ENCODE data around the gene MSN. TPM values are rescaled to one million over a fixed set of nuclear protein-coding genes. Genes with fewer than 3 reads are reported as not detected.

MSN gene
- total and polyA plus RNA-seq, 2 of the 13 experiments (the other 11 are each of a cell fraction or from before 2014, with no cell fraction given): 0.15 TPM; not detected in 1

DNA sequence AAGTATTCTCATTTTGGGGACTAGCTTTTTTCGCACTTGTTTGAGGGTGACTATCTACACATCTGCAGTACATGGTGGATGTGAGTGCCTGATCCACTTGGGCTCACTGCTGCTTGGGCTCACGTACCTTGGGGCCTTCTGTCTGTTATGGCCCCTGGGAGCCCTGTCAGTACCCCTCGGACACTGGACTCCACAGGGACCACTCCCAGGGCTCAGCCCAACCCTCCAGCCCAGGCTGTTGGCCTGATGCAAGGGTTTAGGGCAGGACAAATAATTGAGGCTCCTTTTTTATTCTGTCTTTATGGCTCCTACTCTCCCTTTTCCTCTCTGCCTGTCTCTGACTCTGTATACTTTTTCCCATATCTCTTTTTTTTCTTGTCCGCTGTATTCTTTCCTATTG, 32.7 kb upstream of the MSN start (continued):
- TF ChIP-seq, protein P1, sequence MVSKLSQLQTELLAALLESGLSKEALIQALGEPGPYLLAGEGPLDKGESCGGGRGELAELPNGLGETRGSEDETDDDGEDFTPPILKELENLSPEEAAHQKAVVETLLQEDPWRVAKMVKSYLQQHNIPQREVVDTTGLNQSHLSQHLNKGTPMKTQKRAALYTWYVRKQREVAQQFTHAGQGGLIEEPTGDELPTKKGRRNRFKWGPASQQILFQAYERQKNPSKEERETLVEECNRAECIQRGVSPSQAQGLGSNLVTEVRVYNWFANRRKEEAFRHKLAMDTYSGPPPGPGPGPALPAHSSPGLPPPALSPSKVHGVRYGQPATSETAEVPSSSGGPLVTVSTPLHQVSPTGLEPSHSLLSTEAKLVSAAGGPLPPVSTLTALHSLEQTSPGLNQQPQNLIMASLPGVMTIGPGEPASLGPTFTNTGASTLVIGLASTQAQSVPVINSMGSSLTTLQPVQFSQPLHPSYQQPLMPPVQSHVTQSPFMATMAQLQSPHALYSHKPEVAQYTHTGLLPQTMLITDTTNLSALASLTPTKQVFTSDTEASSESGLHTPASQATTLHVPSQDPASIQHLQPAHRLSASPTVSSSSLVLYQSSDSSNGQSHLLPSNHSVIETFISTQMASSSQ (IDR thresholded peaks at IDR 0.05; ENCODE audit: low read depth): no peak
- TF ChIP-seq, protein P1 (CRISPR knock-in tag; IDR thresholded peaks at IDR 0.05; ENCODE audit: borderline replicate concordance): no peak
- TF ChIP-seq, protein P2, sequence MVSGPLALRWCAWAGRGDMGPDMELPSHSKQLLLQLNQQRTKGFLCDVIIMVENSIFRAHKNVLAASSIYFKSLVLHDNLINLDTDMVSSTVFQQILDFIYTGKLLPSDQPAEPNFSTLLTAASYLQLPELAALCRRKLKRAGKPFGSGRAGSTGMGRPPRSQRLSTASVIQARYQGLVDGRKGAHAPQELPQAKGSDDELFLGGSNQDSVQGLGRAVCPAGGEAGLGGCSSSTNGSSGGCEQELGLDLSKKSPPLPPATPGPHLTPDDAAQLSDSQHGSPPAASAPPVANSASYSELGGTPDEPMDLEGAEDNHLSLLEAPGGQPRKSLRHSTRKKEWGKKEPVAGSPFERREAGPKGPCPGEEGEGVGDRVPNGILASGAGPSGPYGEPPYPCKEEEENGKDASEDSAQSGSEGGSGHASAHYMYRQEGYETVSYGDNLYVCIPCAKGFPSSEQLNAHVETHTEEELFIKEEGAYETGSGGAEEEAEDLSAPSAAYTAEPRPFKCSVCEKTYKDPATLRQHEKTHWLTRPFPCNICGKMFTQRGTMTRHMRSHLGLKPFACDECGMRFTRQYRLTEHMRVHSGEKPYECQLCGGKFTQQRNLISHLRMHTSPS (CRISPR knock-in tag; IDR thresholded peaks at IDR 0.05; ENCODE audit: low read depth): no peak
- TF ChIP-seq XRCC5 (optimal IDR thresholded peaks at IDR 0.05; ENCODE audit: low read length): no peak
- no peak for TF ChIP-seq FOXA1 (IDR thresholded peaks at IDR 0.05)
- no peak for TF ChIP-seq FOXA1 (CRISPR knock-in tag; IDR thresholded peaks at IDR 0.05)
- TF ChIP-seq, protein P3, sequence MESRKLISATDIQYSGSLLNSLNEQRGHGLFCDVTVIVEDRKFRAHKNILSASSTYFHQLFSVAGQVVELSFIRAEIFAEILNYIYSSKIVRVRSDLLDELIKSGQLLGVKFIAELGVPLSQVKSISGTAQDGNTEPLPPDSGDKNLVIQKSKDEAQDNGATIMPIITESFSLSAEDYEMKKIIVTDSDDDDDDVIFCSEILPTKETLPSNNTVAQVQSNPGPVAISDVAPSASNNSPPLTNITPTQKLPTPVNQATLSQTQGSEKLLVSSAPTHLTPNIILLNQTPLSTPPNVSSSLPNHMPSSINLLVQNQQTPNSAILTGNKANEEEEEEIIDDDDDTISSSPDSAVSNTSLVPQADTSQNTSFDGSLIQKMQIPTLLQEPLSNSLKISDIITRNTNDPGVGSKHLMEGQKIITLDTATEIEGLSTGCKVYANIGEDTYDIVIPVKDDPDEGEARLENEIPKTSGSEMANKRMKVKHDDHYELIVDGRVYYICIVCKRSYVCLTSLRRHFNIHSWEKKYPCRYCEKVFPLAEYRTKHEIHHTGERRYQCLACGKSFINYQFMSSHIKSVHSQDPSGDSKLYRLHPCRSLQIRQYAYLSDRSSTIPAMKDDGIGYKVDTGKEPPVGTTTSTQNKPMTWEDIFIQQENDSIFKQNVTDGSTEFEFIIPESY (CRISPR knock-in tag; IDR thresholded peaks at IDR 0.05): no peak
- TF ChIP-seq ZNF501 (CRISPR knock-in tag; IDR thresholded peaks at IDR 0.05): no peak
- no peak for TF ChIP-seq TCF7L2 (IDR thresholded peaks at IDR 0.05; ENCODE audit: low read depth, low read length)

Data from HepG2 (cell line).